ENCODE measurements around the gene CTTNBP2NL. TPM values are rescaled to one million over a fixed set of nuclear protein-coding genes. Genes with fewer than 3 reads are reported as not detected.

CTTNBP2NL gene
- total RNA-seq, 2 donors from 2014 or later, result 32.5 to 66.5 TPM

- no peaks in the 10 kb centered on the region for H3K9me3 ChIP-seq
- no peaks in the 10 kb centered on the region for H3K36me3 ChIP-seq
- ATAC-seq (ENCODE audit: insufficient number of reproducible peaks, low FRiP score, low read depth) (no peak), DNase-seq (ENCODE audit: low spot score) (no peak)
- peaks cover 6 to 20% of the 10 kb centered on the region in 2 donors for H3K4me1 ChIP-seq (ENCODE audit: control insufficient read depth in 1 of 2, low read depth in 2 of 2)
- TF ChIP-seq CTCF (IDR thresholded peaks at IDR 0.05), result no peak
- H3K4me3 ChIP-seq, result no peak overlapping the region
- no peaks in the 10 kb centered on the region for H3K27me3 ChIP-seq (replicated peaks; ENCODE audit: insufficient read depth)
- H3K27ac ChIP-seq, result no peak overlapping the region
These were observed 108.1 kb downstream of the CTTNBP2NL start for GRCh38 chr1:112504001-112504660.

- no peaks in the 10 kb centered on the region for H3K9me3 ChIP-seq
- H3K4me1 ChIP-seq (ENCODE audit: control insufficient read depth in 1 of 2, low read depth in 2 of 2), result peaks cover 6 to 22% of the 10 kb centered on the region in 2 donors
- ATAC-seq (ENCODE audit: insufficient number of reproducible peaks, low FRiP score, low read depth) (no peak), DNase-seq (ENCODE audit: low spot score) (no peak)
- no peak overlapping the region for H3K27ac ChIP-seq
- TF ChIP-seq CTCF (IDR thresholded peaks at IDR 0.05), result no peak
- H3K27me3 ChIP-seq (replicated peaks; ENCODE audit: insufficient read depth), result no peaks in the 10 kb centered on the region
- no peaks in the 10 kb centered on the region for H3K36me3 ChIP-seq
- no peak overlapping the region for H3K4me3 ChIP-seq
These were observed 108.8 kb downstream of the CTTNBP2NL start for GRCh38 chr1:112504661-112505399.

GRCh38 chr1:112505400-112505785 lies 109.4 kb downstream of the CTTNBP2NL start:
- DNase-seq (ENCODE audit: low spot score) (no peak), ATAC-seq (ENCODE audit: insufficient number of reproducible peaks, low FRiP score, low read depth) (no peak)
- Histone ChIP-seq H3K4me3 (no peak overlapping the region), H3K27ac (no peak overlapping the region), H3K36me3 (no peaks in the 10 kb centered on the region), H3K27me3 (replicated peaks; ENCODE audit: insufficient read depth) (no peaks in the 10 kb centered on the region), H3K9me3 (no peaks in the 10 kb centered on the region), H3K4me1 (ENCODE audit: control insufficient read depth in 1 of 2, low read depth in 2 of 2) (peaks cover 6 to 22% of the 10 kb centered on the region in 2 donors)
- no peak for TF ChIP-seq CTCF (IDR thresholded peaks at IDR 0.05)

GRCh38 chr1:112505878-112506277 lies 109.9 kb downstream of the CTTNBP2NL start:
- peaks cover 6 to 22% of the 10 kb centered on the region in 2 donors for H3K4me1 ChIP-seq (ENCODE audit: control insufficient read depth in 1 of 2, low read depth in 2 of 2)
- no peak overlapping the region for H3K4me3 ChIP-seq
- no peak for DNase-seq (ENCODE audit: low spot score)
- H3K36me3 ChIP-seq, result no peaks in the 10 kb centered on the region
- H3K9me3 ChIP-seq, result no peaks in the 10 kb centered on the region
- no peak for TF ChIP-seq CTCF (IDR thresholded peaks at IDR 0.05)
- no peaks in the 10 kb centered on the region for H3K27me3 ChIP-seq (replicated peaks; ENCODE audit: insufficient read depth)
- ATAC-seq (ENCODE audit: insufficient number of reproducible peaks, low FRiP score, low read depth), result no peak
- H3K27ac ChIP-seq, result no peak overlapping the region

GRCh38 chr1:112506306-112506705 lies 110.3 kb downstream of the CTTNBP2NL start:
- Histone ChIP-seq H3K27me3 (replicated peaks; ENCODE audit: insufficient read depth) (no peaks in the 10 kb centered on the region), H3K9me3 (no peaks in the 10 kb centered on the region), H3K27ac (no peak overlapping the region), H3K4me3 (no peak overlapping the region), H3K4me1 (ENCODE audit: control insufficient read depth in 1 of 2, low read depth in 2 of 2) (peaks cover 6 to 22% of the 10 kb centered on the region in 2 donors), H3K36me3 (no peaks in the 10 kb centered on the region)
- no peak for TF ChIP-seq CTCF (IDR thresholded peaks at IDR 0.05)
- ATAC-seq (ENCODE audit: insufficient number of reproducible peaks, low FRiP score, low read depth) (no peak), DNase-seq (ENCODE audit: low spot score) (no peak)

All from thoracic aorta (tissue), 2 donors.